ENCODE measurements around the gene MYADM.
A peak's percentile ranks its signal among the peaks of the same experiment; 100 is the strongest.

Gene MYADM

GRCh38 chr19:53880711-53881481 lies 13.2 kb downstream of the MYADM start:
- in situ Hi-C loops (cut with MboI; ENCODE audit: low pct_unique_long_range_greater_than_20kb, low sequenced_read_pairs, unreplicated experiment) = no loop called here

GRCh38 chr19:53881482-53882390 lies 14.1 kb downstream of the MYADM start, which contains the start of gene PRKCG:
TSS of gene PRKCG (plus strand) at chr19:53882197. CDS start at chr19:53882495, 298 bp downstream.
- in situ Hi-C loops (cut with MboI; ENCODE audit: low pct_unique_long_range_greater_than_20kb, low sequenced_read_pairs, unreplicated experiment) = no loop called here
- peak; percentile 64 for TF ChIP-seq CTCF (IDR thresholded peaks at IDR 0.05; ENCODE audit: extremely low read depth, insufficient read depth, missing control alignments)
- DNase-seq (ENCODE audit: low spot score) = peak; percentile 68

More at GRCh38 chr19:53880711-53881481, 13.2 kb downstream of the MYADM start:
- no peak for TF ChIP-seq CTCF (IDR thresholded peaks at IDR 0.05; ENCODE audit: extremely low read depth, insufficient read depth, missing control alignments)
- no peak for DNase-seq (ENCODE audit: low spot score)

GRCh38 chr19:53882391-53883050 lies 14.8 kb downstream of the MYADM start:
- DNase-seq (ENCODE audit: low spot score) = no peak

GRCh38 chr19:53883231-53883661 lies 15.6 kb downstream of the MYADM start:
- in situ Hi-C loops (cut with MboI; ENCODE audit: low pct_unique_long_range_greater_than_20kb, low sequenced_read_pairs, unreplicated experiment) = no loop called here
- TF ChIP-seq CTCF (IDR thresholded peaks at IDR 0.05; ENCODE audit: extremely low read depth, insufficient read depth, missing control alignments) = no peak
- no peak for DNase-seq (ENCODE audit: low spot score)

More at GRCh38 chr19:53882391-53883050, 14.8 kb downstream of the MYADM start:
- TF ChIP-seq CTCF (IDR thresholded peaks at IDR 0.05; ENCODE audit: extremely low read depth, insufficient read depth, missing control alignments) = no peak
- in situ Hi-C loops (cut with MboI; ENCODE audit: low pct_unique_long_range_greater_than_20kb, low sequenced_read_pairs, unreplicated experiment) = no loop called here

- no peak for TF ChIP-seq CTCF (IDR thresholded peaks at IDR 0.05; ENCODE audit: extremely low read depth, insufficient read depth, missing control alignments)
- in situ Hi-C loops (cut with MboI; ENCODE audit: low pct_unique_long_range_greater_than_20kb, low sequenced_read_pairs, unreplicated experiment) = no loop called here
- no peak for DNase-seq (ENCODE audit: low spot score)
Measured at GRCh38 chr19:53883741-53884140, 16.1 kb downstream of the MYADM start.

- in situ Hi-C loops (cut with MboI; ENCODE audit: low pct_unique_long_range_greater_than_20kb, low sequenced_read_pairs, unreplicated experiment) = no loop called here
- DNase-seq (ENCODE audit: low spot score) = no peak
Measured at GRCh38 chr19:53884256-53884655, 16.6 kb downstream of the MYADM start.

More at GRCh38 chr19:53884256-53884655, 16.6 kb downstream of the MYADM start:
- no peak for TF ChIP-seq CTCF (IDR thresholded peaks at IDR 0.05; ENCODE audit: extremely low read depth, insufficient read depth, missing control alignments)

Measured in GM13977 (cell line).